Measurements from ENCODE around the gene TMEM184B.

Gene TMEM184B

GRCh38 chr22:38172832-38173640 is 99.8 kb downstream of the TMEM184B start:
- H3K4me3 ChIP-seq (replicated peaks; ENCODE audit: low read depth, low read length), result no peak overlapping the region
- H3K27me3 ChIP-seq (replicated peaks; ENCODE audit: control insufficient read depth, insufficient read depth, low read length), result no peaks in the 10 kb centered on the region
- TF ChIP-seq CTCF (IDR thresholded peaks at IDR 0.05; ENCODE audit: insufficient read depth, low read length, poor library complexity, severe bottlenecking), result no peak
- peaks cover 3% of the 10 kb centered on the region for H3K36me3 ChIP-seq (ENCODE audit: control insufficient read depth, insufficient read depth, low read length)
- no peak for DNase-seq (ENCODE audit: extremely low read depth, insufficient read length)

- H3K4me3 ChIP-seq (replicated peaks; ENCODE audit: low read depth, low read length), result no peak overlapping the region
- no peak for DNase-seq (ENCODE audit: extremely low read depth, insufficient read length)
- TF ChIP-seq CTCF (IDR thresholded peaks at IDR 0.05; ENCODE audit: insufficient read depth, low read length, poor library complexity, severe bottlenecking), result no peak
- peaks cover 5% of the 10 kb centered on the region for H3K36me3 ChIP-seq (ENCODE audit: control insufficient read depth, insufficient read depth, low read length)
- no peaks in the 10 kb centered on the region for H3K27me3 ChIP-seq (replicated peaks; ENCODE audit: control insufficient read depth, insufficient read depth, low read length)
Observed at GRCh38 chr22:38171927-38172831, 100.6 kb downstream of the TMEM184B start.

GRCh38 chr22:38170469-38170868 is 102.3 kb downstream of the TMEM184B start:
- TF ChIP-seq CTCF (IDR thresholded peaks at IDR 0.05; ENCODE audit: insufficient read depth, low read length, poor library complexity, severe bottlenecking), result no peak
- DNase-seq (ENCODE audit: extremely low read depth, insufficient read length), result no peak
- no peak overlapping the region for H3K4me3 ChIP-seq (replicated peaks; ENCODE audit: low read depth, low read length)
- no peaks in the 10 kb centered on the region for H3K27me3 ChIP-seq (replicated peaks; ENCODE audit: control insufficient read depth, insufficient read depth, low read length)
- peaks cover 7% of the 10 kb centered on the region for H3K36me3 ChIP-seq (ENCODE audit: control insufficient read depth, insufficient read depth, low read length)

Measured in GM06990 (cell line).